HEK293 (cell line): ENCODE results near the gene GDF7.

Source experiments
- KLF7 ChIP-seq: fragments of 450-650 bp; formaldehyde crosslinking; IDR thresholded peaks from 2 replicates; pipeline ENCODE4 v1.5.1; 2016; ENCODE audit warnings: missing biosample characterization, missing genetic modification characterization, borderline replicate concordance
- KLF9 ChIP-seq: fragments of 450-650 bp; formaldehyde crosslinking; IDR thresholded peaks from 2 replicates; pipeline ENCODE4 v1.5.1; 2016; ENCODE audit warnings: missing biosample characterization, missing genetic modification characterization, low read depth
- PRDM1 ChIP-seq: fragments of 450-650 bp; formaldehyde crosslinking; IDR thresholded peaks from 2 replicates; pipeline ENCODE4; 2016; ENCODE audit warnings: missing biosample characterization, missing genetic modification characterization
- PRDM10 ChIP-seq: fragments of 450-650 bp; formaldehyde crosslinking; IDR thresholded peaks from 2 replicates; pipeline ENCODE4 v1.5.1; 2016; ENCODE audit warnings: missing biosample characterization, missing genetic modification characterization
- PRDM2 ChIP-seq: fragments of 450-650 bp; formaldehyde crosslinking; IDR thresholded peaks from 2 replicates; pipeline ENCODE4 v1.5.1; 2016; ENCODE audit warnings: missing biosample characterization, missing genetic modification characterization, borderline replicate concordance
- RBAK ChIP-seq: fragments of 450-650 bp; formaldehyde crosslinking; IDR thresholded peaks from 2 replicates; pipeline ENCODE4 v1.5.1; 2016; ENCODE audit warnings: missing biosample characterization, missing genetic modification characterization
- YY1 ChIP-seq: fragments of 450-650 bp; formaldehyde crosslinking; IDR thresholded peaks from 2 replicates; pipeline ENCODE4 v1.5.1; 2018; ENCODE audit warnings: missing biosample characterization, missing genetic modification characterization
- YY2 ChIP-seq: fragments of 450-650 bp; formaldehyde crosslinking; IDR thresholded peaks from 2 replicates; pipeline ENCODE4 v1.5.1; 2016; ENCODE audit warnings: missing biosample characterization, missing genetic modification characterization
- ZBTB17 ChIP-seq: fragments of 450-650 bp; formaldehyde crosslinking; IDR thresholded peaks from 2 replicates; pipeline ENCODE4 v1.5.1; 2016; ENCODE audit warnings: missing biosample characterization, missing genetic modification characterization
- ZBTB21 ChIP-seq: fragments of 450-650 bp; formaldehyde crosslinking; IDR thresholded peaks from 2 replicates; pipeline ENCODE4 v1.5.1; 2017; ENCODE audit warnings: missing biosample characterization, missing genetic modification characterization
- ZBTB44 ChIP-seq: fragments of 450-650 bp; IDR thresholded peaks from 2 replicates; pipeline ENCODE4 v1.5.1; 2018; ENCODE audit warnings: missing biosample characterization, mild to moderate bottlenecking, missing genetic modification characterization
- ZFP69B ChIP-seq: fragments of 450-650 bp; formaldehyde crosslinking; IDR thresholded peaks from 2 replicates; pipeline ENCODE4 v1.5.1; 2016; ENCODE audit warnings: missing biosample characterization, missing genetic modification characterization
- ZNF138 ChIP-seq: fragments of 450-650 bp; formaldehyde crosslinking; IDR thresholded peaks from 2 replicates; pipeline ENCODE4 v1.5.1; 2016; ENCODE audit warnings: missing biosample characterization, missing genetic modification characterization, borderline replicate concordance
- ZNF155 ChIP-seq: fragments of 450-650 bp; formaldehyde crosslinking; IDR thresholded peaks from 2 replicates; pipeline ENCODE4 v1.5.1; 2016; ENCODE audit warnings: missing biosample characterization, missing genetic modification characterization
- ZNF16 ChIP-seq: fragments of 450-650 bp; formaldehyde crosslinking; IDR thresholded peaks from 2 replicates; pipeline ENCODE4 v1.5.1; 2016; ENCODE audit warnings: low read depth, missing biosample characterization, missing genetic modification characterization
- ZNF324 ChIP-seq: fragments of 450-650 bp; formaldehyde crosslinking; IDR thresholded peaks from 2 replicates; pipeline ENCODE4 v1.5.1; 2016; ENCODE audit warnings: missing biosample characterization, missing genetic modification characterization
- ZNF366 ChIP-seq: fragments of 450-650 bp; formaldehyde crosslinking; conservative IDR thresholded peaks from 2 replicates; pipeline ENCODE4 v1.5.1; 2016; ENCODE audit warnings: missing biosample characterization, missing genetic modification characterization
- ZNF513 ChIP-seq: fragments of 450-650 bp; IDR thresholded peaks from 2 replicates; pipeline ENCODE4 v1.5.1; 2018; ENCODE audit warnings: missing biosample characterization, missing genetic modification characterization
- ZNF585B ChIP-seq: fragments of 450-650 bp; formaldehyde crosslinking; IDR thresholded peaks from 2 replicates; pipeline ENCODE4 v1.5.1; 2016; ENCODE audit warnings: missing biosample characterization, missing genetic modification characterization
- ZNF629 ChIP-seq: fragments of 450-650 bp; formaldehyde crosslinking; IDR thresholded peaks from 2 replicates; pipeline ENCODE4 v1.5.1; 2017; ENCODE audit warnings: missing biosample characterization, missing genetic modification characterization
- ZNF639 ChIP-seq: fragments of 450-650 bp; formaldehyde crosslinking; IDR thresholded peaks from 2 replicates; pipeline ENCODE4 v1.5.1; 2016; ENCODE audit warnings: missing biosample characterization, missing genetic modification characterization
- ZNF645 ChIP-seq: fragments of 450-650 bp; formaldehyde crosslinking; IDR thresholded peaks from 2 replicates; pipeline ENCODE4; 2016; ENCODE audit warnings: missing biosample characterization, missing genetic modification characterization
- ZNF654 ChIP-seq: fragments of 450-650 bp; formaldehyde crosslinking; IDR thresholded peaks from 2 replicates; pipeline ENCODE4 v1.5.1; 2016; ENCODE audit warnings: low read depth, missing biosample characterization, missing genetic modification characterization
- ZNF658 ChIP-seq: fragments of 450-650 bp; formaldehyde crosslinking; IDR thresholded peaks from 2 replicates; pipeline ENCODE4; 2016; ENCODE audit warnings: missing biosample characterization, missing genetic modification characterization
- ZNF660 ChIP-seq: fragments of 450-650 bp; IDR thresholded peaks from 2 replicates; pipeline ENCODE4 v1.5.1; 2018; ENCODE audit warnings: missing biosample characterization, mild to moderate bottlenecking, missing genetic modification characterization

GDF7 gene

GRCh38 chr2:20617892-20618467 is 49.0 kb upstream of the GDF7 start (continued):
- TF ChIP-seq RBAK (tag by site-specific recombination): no peak
- no peak for TF ChIP-seq ZNF16 (tag by site-specific recombination)
- no peak for TF ChIP-seq ZBTB44 (tag by site-specific recombination)
- TF ChIP-seq ZNF513: no peak
- no peak for TF ChIP-seq ZNF585B
- peak; percentile 38 for TF ChIP-seq ZBTB17 (tag by site-specific recombination)
- no peak for TF ChIP-seq PRDM10
- no peak for TF ChIP-seq YY2 (tag by site-specific recombination)
- no peak for TF ChIP-seq ZNF138 (tag by site-specific recombination)
- TF ChIP-seq ZNF660 (tag by site-specific recombination): peak; percentile 49; the same call in 1 of the 2 replicates
- TF ChIP-seq ZFP69B (tag by site-specific recombination): no peak
- TF ChIP-seq ZNF324 (tag by site-specific recombination): no peak
- TF ChIP-seq YY1: no peak
- no peak for TF ChIP-seq ZNF654 (tag by site-specific recombination)
- peak; percentile 49 for TF ChIP-seq ZNF629 (tag by site-specific recombination)
- no peak for TF ChIP-seq ZNF658 (tag by site-specific recombination)
- TF ChIP-seq ZNF155: no peak
- no peak for TF ChIP-seq KLF7
- TF ChIP-seq ZNF639 (tag by site-specific recombination): no peak
- TF ChIP-seq PRDM2 (tag by site-specific recombination): no peak
- TF ChIP-seq ZNF645: no peak
- TF ChIP-seq ZNF366 (tag by site-specific recombination): 0 out of 2 replicates have a peak, but pooled peaks have one; percentile 30
- no peak for TF ChIP-seq ZBTB21 (tag by site-specific recombination)
- TF ChIP-seq PRDM1 (tag by site-specific recombination): no peak
- TF ChIP-seq KLF9: no peak
